CD1c-positive myeloid dendritic cell (primary cell): Measurements from ENCODE around the gene POM121C.
"Not testable (repeated sequence)": the region's sequence is repeated elsewhere in the genome, so short reads cannot be mapped to it uniquely, and the experiment has no call there.

Experiments used
- DNase-seq: peaks from one replicate; pipeline ENCODE4 v3.0.0-alpha.2; 2016; ENCODE audit errors: extremely low spot score

POM121C gene

GRCh38 chr7:75393194-75393593 is 92.9 kb downstream of the POM121C start:
- not testable (repeated sequence) for DNase-seq

GRCh38 chr7:75374519-75375317 is 111.4 kb downstream of the POM121C start:
- DNase-seq, result not testable (repeated sequence)

GRCh38 chr7:75374144-75374518 is 112.0 kb downstream of the POM121C start:
- DNase-seq, result not testable (repeated sequence)

- DNase-seq, result not testable (repeated sequence)
Measured at GRCh38 chr7:75367313-75367712, 118.8 kb downstream of the POM121C start.
